Sigmoid colon (tissue), 7 donors: ENCODE results near the gene TMF1. TPM values are rescaled to one million over a fixed set of nuclear protein-coding genes. Genes with fewer than 3 reads are reported as not detected.
A peak's percentile ranks its signal among the peaks of the same experiment; 100 is the strongest.

Experiments
- DNase-seq: peaks from one replicate; pipeline ENCODE4 v3.0.0-alpha.2; 2019
- H3K27ac ChIP-seq, 4 donors: fragments of 200-600 bp; sonication (generic); one replicate each; pipeline ENCODE4 v1.5.1; 2016 to 2019; ENCODE audit warnings: mild to moderate bottlenecking in 1 of 4
- H3K27me3 ChIP-seq, 3 donors: fragments of 200-600 bp; sonication (generic); one replicate each; pipeline ENCODE4 v1.5.1; 2019; ENCODE audit warnings: mild to moderate bottlenecking in 1 of 3
- H3K36me3 ChIP-seq, 4 donors: fragments of 200-600 bp; sonication (generic); one replicate each; pipeline ENCODE4 v1.5.1; 2016 to 2019
- H3K4me1 ChIP-seq, 4 donors: fragments of 200-600 bp; sonication (generic); one replicate each; pipeline ENCODE4 v1.5.1; 2017 to 2019
- H3K4me3 ChIP-seq, 4 donors: fragments of 200-600 bp; sonication (generic); one replicate each; pipeline ENCODE4 v1.5.1; 2017 to 2019; ENCODE audit warnings: mild to moderate bottlenecking in 2 of 4, moderate library complexity in 1 of 4
- H3K9me3 ChIP-seq, 4 donors: fragments of 200-600 bp in 3 of 4; sonication (generic) in 3 of 4; one replicate each; pipeline versions ENCODE4 v1.5.1 to v1.6.1; 2013 to 2019
- EP300 ChIP-seq, 4 donors: sonication (generic); formaldehyde crosslinking; IDR thresholded peaks; one replicate each; pipeline ENCODE4 v1.6.1; 2017; ENCODE audit warnings: antibody characterized with exemption in 4 of 4
- POLR2A ChIP-seq, 2 donors: fragments of 450-650 bp; IDR thresholded peaks; one replicate each; pipeline ENCODE4 v1.6.1; 2016; ENCODE audit warnings: antibody characterized with exemption in 2 of 2, mild to moderate bottlenecking in 2 of 2, moderate library complexity in 2 of 2
- POLR2AphosphoS5 ChIP-seq, 4 donors: sonication (generic); formaldehyde crosslinking; IDR thresholded peaks; one replicate each; pipeline ENCODE4 v1.6.1; 2017; ENCODE audit warnings: antibody characterized with exemption in 4 of 4
- WGBS, 2 donors: extraction: QIAGEN DNeasy Blood & Tissue Kit; methylation state at CpG; one replicate each; pipeline ENCODE4 v1.1.7; 2013; 5-methylcytosine and 5-hydroxymethylcytosine counted together
- intact Hi-C: fragments of 100-400 bp; cut with DNase I; formaldehyde crosslinking; loops from one replicate; pipeline ENCODE4 v1.15.1; 2023
- polyA plus RNA-seq, 3 donors: library from polyadenylated mRNA; stranded (reverse); fragments of 200-250 nt; gene quantifications; one replicate each; pipeline ENCODE4 v1.2.3, GENCODE V29; 2013
- total RNA-seq, 4 donors: library from RNA; depleted of rRNA; stranded (reverse); fragments of >200 nt; gene quantifications; one replicate each; pipeline ENCODE4 v1.1.0, GENCODE V29; 2016
- TF ChIP-seq, protein P1 (sequence below), 4 experiments: fragments of 450-650 bp in 3 of 4; fragments of 200-600 bp in 1 of 4; IDR thresholded peaks; one replicate each; pipeline ENCODE4 v1.5.1; 2016 to 2019; ENCODE audit warnings: antibody characterized with exemption in 4 of 4, mild to moderate bottlenecking in 3 of 4, moderate library complexity in 2 of 4
- donor health status: healthy with polysubstance abuse.
- donor health status: Bipolar disorder and iron deficiency.
- donor health status: healthy.

TMF1 gene
- total and polyA plus RNA-seq, 7 donors, result 9.9 to 32.8 (median 26.9) TPM

DNA sequence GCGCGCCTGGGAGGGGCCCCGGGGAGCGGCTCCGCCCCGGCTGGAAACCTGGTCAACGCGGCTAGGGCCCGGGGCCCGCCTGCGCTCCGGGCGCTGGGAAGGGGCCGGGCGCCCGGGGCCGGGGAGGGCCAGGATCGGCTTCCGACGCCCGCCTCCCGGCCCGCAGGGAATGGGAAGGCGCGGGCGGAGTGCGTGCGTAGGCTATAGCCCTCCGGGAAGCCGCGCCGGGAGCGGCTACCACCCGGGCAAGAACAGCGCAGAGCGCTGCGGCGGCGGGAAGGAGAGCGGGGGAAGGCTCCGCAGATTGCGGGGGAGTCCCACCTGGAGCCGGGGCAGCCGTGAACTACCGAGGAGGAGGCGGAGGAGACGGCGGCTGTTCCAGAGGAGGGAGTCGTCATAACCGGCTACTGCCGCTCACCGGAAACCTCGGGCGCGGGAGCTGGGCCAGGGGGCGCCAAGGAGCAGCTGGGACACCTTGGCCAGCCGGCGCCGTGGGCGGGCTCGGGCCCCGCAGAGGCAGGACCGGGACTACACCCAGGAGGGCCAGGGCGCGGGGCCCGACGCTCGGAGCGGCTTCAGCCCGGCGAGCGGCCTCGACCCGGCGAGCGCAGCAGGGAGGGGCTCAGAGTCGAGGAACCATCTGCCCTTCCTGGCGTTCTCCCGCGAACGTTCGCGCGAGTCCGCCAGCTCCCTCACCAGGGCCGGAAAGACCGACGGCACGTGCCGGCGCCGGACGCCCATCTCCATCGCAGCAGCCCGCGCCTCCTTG is 38.7 kb downstream of the TMF1 start, which contains the start of gene EOGT:
TSS of gene EOGT (minus strand) at position 432 of the 769 bp plus-strand sequence. CDS start 3,838 bp downstream, outside the sequence.
- intact Hi-C loops, result loop anchor here (2.0 kb wide), 1 partner anchor 67 kb away; the partner anchor contains the start of gene UBA3
- TF ChIP-seq POLR2A (IDR thresholded peaks at IDR 0.05) (peak; percentile 35 to 56), POLR2AphosphoS5 (IDR thresholded peaks at IDR 0.05) (peak; percentile 46 to 82 (median 72)), EP300 (IDR thresholded peaks at IDR 0.05) (peak in 1 of 4 donors; percentile 25)
- TF ChIP-seq, protein P1, sequence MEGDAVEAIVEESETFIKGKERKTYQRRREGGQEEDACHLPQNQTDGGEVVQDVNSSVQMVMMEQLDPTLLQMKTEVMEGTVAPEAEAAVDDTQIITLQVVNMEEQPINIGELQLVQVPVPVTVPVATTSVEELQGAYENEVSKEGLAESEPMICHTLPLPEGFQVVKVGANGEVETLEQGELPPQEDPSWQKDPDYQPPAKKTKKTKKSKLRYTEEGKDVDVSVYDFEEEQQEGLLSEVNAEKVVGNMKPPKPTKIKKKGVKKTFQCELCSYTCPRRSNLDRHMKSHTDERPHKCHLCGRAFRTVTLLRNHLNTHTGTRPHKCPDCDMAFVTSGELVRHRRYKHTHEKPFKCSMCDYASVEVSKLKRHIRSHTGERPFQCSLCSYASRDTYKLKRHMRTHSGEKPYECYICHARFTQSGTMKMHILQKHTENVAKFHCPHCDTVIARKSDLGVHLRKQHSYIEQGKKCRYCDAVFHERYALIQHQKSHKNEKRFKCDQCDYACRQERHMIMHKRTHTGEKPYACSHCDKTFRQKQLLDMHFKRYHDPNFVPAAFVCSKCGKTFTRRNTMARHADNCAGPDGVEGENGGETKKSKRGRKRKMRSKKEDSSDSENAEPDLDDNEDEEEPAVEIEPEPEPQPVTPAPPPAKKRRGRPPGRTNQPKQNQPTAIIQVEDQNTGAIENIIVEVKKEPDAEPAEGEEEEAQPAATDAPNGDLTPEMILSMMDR (IDR thresholded peaks at IDR 0.05), result peak in 3 of 4 experiments; percentile 40 to 60 (median 43)

DNA sequence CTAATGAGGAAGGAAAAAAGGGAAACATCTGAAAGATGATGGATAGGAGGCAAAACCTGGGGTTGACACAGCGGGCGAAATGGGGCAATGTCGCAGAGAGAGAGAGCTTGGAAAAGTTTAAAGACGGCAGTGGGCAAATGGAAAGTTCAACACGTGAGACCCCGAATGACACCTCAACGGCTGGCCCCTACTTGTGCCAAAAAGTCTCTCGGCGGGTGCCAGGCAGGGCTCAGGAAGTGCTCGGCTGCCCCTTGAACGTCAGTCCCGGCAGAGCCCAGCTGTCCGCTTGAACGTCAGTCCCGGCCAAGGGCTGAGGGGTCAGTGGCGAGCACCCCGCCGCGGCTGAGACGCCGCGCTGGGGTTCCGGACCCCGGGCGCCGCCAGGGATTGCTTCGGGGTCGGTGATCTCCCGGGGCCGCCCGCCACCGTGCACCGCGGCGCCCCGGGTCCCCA is 39.3 kb downstream of the TMF1 start:
- H3K9me3 ChIP-seq, result no peaks in the 10 kb centered on the region
- H3K27me3 ChIP-seq, result no peaks in the 10 kb centered on the region
- peak overlapping the region; percentile 93 to 99 (median 99) for H3K27ac ChIP-seq
- TF ChIP-seq POLR2AphosphoS5 (IDR thresholded peaks at IDR 0.05) (peak in 2 of 4 donors; percentile 18 to 34), EP300 (IDR thresholded peaks at IDR 0.05) (no peak)
- TF ChIP-seq, protein P1 (IDR thresholded peaks at IDR 0.05), result no peak
- 6 to 7% methylated on average over 36 of the region's 36 CpGs for WGBS, 2 donors
- peaks cover 0 to 13% (median 0%) of the 10 kb centered on the region in 4 donors for H3K36me3 ChIP-seq
- intact Hi-C loops, result loop anchor here (2.0 kb wide), 1 partner anchor 68 kb away; the partner anchor contains the start of gene UBA3
- peak; percentile 80 for DNase-seq
- peak overlapping the region; percentile 65 to 96 (median 84) for H3K4me3 ChIP-seq
- peaks cover 0 to 56% (median 49%) of the 10 kb centered on the region in 4 donors for H3K4me1 ChIP-seq

More for the DNA sequence above, 38.7 kb downstream of the TMF1 start, which contains the start of gene EOGT:
- Histone ChIP-seq H3K4me3 (peak within 1 kb of the TSS; percentile 65 to 96 (median 84)), H3K27ac (peak within 1 kb of the TSS; percentile 93 to 99 (median 99)), H3K27me3 (no peaks in the 10 kb centered on the region), H3K36me3 (peaks cover 0 to 10% (median 0%) of the 10 kb centered on the region in 4 donors), H3K9me3 (no peaks in the 10 kb centered on the region), H3K4me1 (peaks cover 0 to 53% (median 48%) of the 10 kb centered on the region in 4 donors)
- 0 to 1% methylated on average over 96 of the region's 96 CpGs for WGBS, 2 donors
- DNase-seq, result peak; percentile 94

DNA sequence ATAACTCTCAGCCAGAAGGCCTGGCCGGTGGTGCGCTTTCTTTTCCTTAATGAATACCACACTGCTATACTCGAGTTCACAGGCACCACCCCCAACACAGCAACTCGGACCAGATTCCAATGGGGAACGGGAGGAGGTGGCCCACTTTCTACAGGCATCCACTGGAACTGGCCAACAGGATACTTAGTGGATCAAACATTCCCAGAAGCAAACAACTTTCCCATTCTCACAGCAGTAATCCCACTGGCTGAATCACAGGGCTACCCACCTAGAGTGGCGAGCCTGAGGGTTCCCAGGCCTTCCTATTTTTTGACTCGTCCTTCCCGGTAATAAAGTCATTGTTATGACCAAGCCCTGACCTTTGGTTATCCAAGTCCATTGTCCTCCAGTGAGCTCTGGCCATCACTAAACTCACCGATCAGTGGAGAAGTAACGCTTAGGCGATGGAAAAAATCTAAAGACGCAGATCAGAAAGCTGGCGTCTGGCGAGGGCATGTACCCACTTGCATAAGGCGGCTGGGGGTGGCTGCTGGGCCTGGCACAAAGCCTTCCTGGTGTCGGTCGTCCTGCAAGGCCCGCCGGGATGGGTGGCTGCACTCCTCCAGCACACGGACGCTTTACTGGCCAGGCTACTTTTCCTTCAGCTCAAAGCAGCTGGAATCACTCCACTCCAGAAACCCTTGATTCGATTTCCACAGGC is 39.9 kb downstream of the TMF1 start:
- intact Hi-C loops, result loop anchor here (2.0 kb wide), 1 partner anchor 69 kb away; the partner anchor contains the start of gene UBA3
- peaks cover 0 to 56% (median 49%) of the 10 kb centered on the region in 4 donors for H3K4me1 ChIP-seq
- peaks cover 0 to 19% (median 0%) of the 10 kb centered on the region in 4 donors for H3K36me3 ChIP-seq
- H3K9me3 ChIP-seq, result no peaks in the 10 kb centered on the region
- no peaks in the 10 kb centered on the region for H3K27me3 ChIP-seq
- 82 to 84% methylated on average over 22 of the region's 22 CpGs for WGBS, 2 donors
- H3K4me3 ChIP-seq, result peak overlapping the region; percentile 65 to 96 (median 84)
- TF ChIP-seq EP300 (IDR thresholded peaks at IDR 0.05) (peak in 2 of 4 donors; percentile 2 to 11), POLR2A (IDR thresholded peaks at IDR 0.05) (no peak), POLR2AphosphoS5 (IDR thresholded peaks at IDR 0.05) (no peak)
- TF ChIP-seq, protein P1 (IDR thresholded peaks at IDR 0.05), result no peak
- peak; percentile 82 for DNase-seq
- peak overlapping the region; percentile 93 to 99 (median 99) for H3K27ac ChIP-seq

DNA sequence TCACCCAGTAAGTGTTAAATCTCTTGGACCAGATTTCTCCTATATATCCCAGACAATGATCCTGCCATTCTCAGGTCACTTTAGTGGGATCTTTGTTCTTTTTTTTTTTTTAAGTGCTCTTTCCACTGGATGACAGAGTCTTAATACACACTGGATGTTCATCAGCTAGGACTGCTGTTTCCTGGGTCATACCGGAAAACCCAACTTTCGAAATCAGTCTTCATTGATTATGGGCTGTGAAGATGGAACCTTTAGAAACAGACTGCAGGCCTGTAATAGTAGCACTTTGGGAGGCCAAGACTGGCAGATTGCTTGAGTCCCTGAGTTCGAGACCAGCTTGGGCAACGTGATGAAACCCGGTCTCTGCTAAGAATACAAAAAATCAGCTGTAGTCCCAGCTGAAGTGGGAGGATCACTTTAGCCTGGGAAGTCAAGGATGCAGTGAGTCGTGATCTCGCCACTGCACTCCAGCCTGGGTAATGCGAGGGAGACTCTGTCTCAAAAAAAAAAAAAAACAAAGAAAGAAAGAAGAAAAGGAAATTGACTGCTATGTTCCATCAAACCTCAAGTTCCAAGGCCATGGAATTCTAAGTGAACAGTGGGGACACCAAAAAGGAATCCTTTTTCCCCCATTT is 40.9 kb downstream of the TMF1 start:
- H3K9me3 ChIP-seq, result no peaks in the 10 kb centered on the region
- intact Hi-C loops, result no loop called here
- H3K27me3 ChIP-seq, result no peaks in the 10 kb centered on the region
- H3K4me3 ChIP-seq, result peak overlapping the region in 1 of 4 donors; percentile 87
- TF ChIP-seq POLR2AphosphoS5 (IDR thresholded peaks at IDR 0.05) (no peak), POLR2A (IDR thresholded peaks at IDR 0.05) (no peak), EP300 (IDR thresholded peaks at IDR 0.05) (no peak)
- TF ChIP-seq, protein P1 (IDR thresholded peaks at IDR 0.05), result no peak
- H3K4me1 ChIP-seq, result peaks cover 0 to 59% (median 50%) of the 10 kb centered on the region in 4 donors
- peaks cover 0 to 29% (median 5%) of the 10 kb centered on the region in 4 donors for H3K36me3 ChIP-seq
- H3K27ac ChIP-seq, result peak overlapping the region; percentile 93 to 99 (median 99)
- WGBS, 2 donors, result 96 to 97% methylated on average over 8 of the region's 8 CpGs
- no peak for DNase-seq
